Left lobe of liver (tissue), 2 donors: ENCODE measurements around the gene YWHAB. TPM values are rescaled to one million over a fixed set of nuclear protein-coding genes. Genes with fewer than 3 reads are reported as not detected.
A peak's percentile ranks its signal among the peaks of the same experiment; 100 is the strongest.

Experiments used
- ATAC-seq: fragments of 200-7000 bp; cut with Tn5 transposase; one replicate; pipeline ENCODE4 v1.9.1; 2020; ENCODE audit warnings: mild to moderate bottlenecking, moderate library complexity
- DNase-seq: peaks from one replicate; pipeline ENCODE4 v3.0.0-alpha.2; 2020; ENCODE audit warnings: low spot score
- total RNA-seq: library from RNA; stranded (reverse); gene quantifications from one replicate; pipeline ENCODE4 v1.2.1, GENCODE V29; 2021
- donor health status: DM: no; HTN: no; CAD: no; lungs with moderate emphysema.
- donor health status: DM: no; HTN: yes; CAD: no.

Gene YWHAB
- total RNA-seq, 1 donor from 2014 or later, result 52.5 TPM

GRCh38 chr20:44911264-44911921, 25.9 kb downstream of the YWHAB start:
- DNase-seq (peak; percentile 83), ATAC-seq (peak; percentile 87)

- no peak for ATAC-seq
- no peak for DNase-seq
Measured at GRCh38 chr20:44912189-44912588, 26.7 kb downstream of the YWHAB start.

- ATAC-seq (no peak), DNase-seq (no peak)
Measured at GRCh38 chr20:44914924-44915323, 29.4 kb downstream of the YWHAB start.

- peak; percentile 33 for DNase-seq
- no peak for ATAC-seq
Measured at GRCh38 chr20:44916586-44916985, 31.1 kb downstream of the YWHAB start.

GRCh38 chr20:44917399-44917798, 31.9 kb downstream of the YWHAB start:
- DNase-seq (no peak), ATAC-seq (no peak)

GRCh38 chr20:44918342-44918741, 32.8 kb downstream of the YWHAB start:
- DNase-seq (no peak), ATAC-seq (no peak)

GRCh38 chr20:44918761-44919160, 33.3 kb downstream of the YWHAB start:
- peak; percentile 39 for DNase-seq
- no peak for ATAC-seq

- ATAC-seq (no peak), DNase-seq (no peak)
Measured at GRCh38 chr20:44921447-44921846, 35.9 kb downstream of the YWHAB start.

GRCh38 chr20:44924541-44924940, 39.0 kb downstream of the YWHAB start:
- no peak for DNase-seq

GRCh38 chr20:44928595-44928994, 43.1 kb downstream of the YWHAB start:
- no peak for ATAC-seq
- no peak for DNase-seq

More at GRCh38 chr20:44924541-44924940, 39.0 kb downstream of the YWHAB start:
- no peak for ATAC-seq

GRCh38 chr20:44930517-44931168, 45.1 kb downstream of the YWHAB start:
- no peak for ATAC-seq
- DNase-seq, result no peak

GRCh38 chr20:44931911-44932310, 46.4 kb downstream of the YWHAB start:
- DNase-seq, result no peak
- ATAC-seq, result no peak

GRCh38 chr20:44932916-44933315, 47.4 kb downstream of the YWHAB start:
- DNase-seq, result no peak
- ATAC-seq, result no peak

GRCh38 chr20:44936510-44936909, 51.0 kb downstream of the YWHAB start:
- no peak for ATAC-seq
- no peak for DNase-seq

- ATAC-seq, result no peak
Measured at GRCh38 chr20:44938637-44939036, 53.1 kb downstream of the YWHAB start.

GRCh38 chr20:44941120-44941691, 55.7 kb downstream of the YWHAB start:
- ATAC-seq (no peak), DNase-seq (no peak)

More at GRCh38 chr20:44938637-44939036, 53.1 kb downstream of the YWHAB start:
- DNase-seq, result no peak

- ATAC-seq (no peak), DNase-seq (no peak)
Measured at GRCh38 chr20:44942264-44942973, 56.9 kb downstream of the YWHAB start.

GRCh38 chr20:44943828-44944227, 58.3 kb downstream of the YWHAB start:
- no peak for DNase-seq
- ATAC-seq, result no peak

- ATAC-seq, result no peak
Measured at GRCh38 chr20:44945261-44945660, 59.8 kb downstream of the YWHAB start.

GRCh38 chr20:44946271-44946852, 60.9 kb downstream of the YWHAB start:
- peak; percentile 85 for ATAC-seq
- peak; percentile 68 for DNase-seq

More at GRCh38 chr20:44945261-44945660, 59.8 kb downstream of the YWHAB start:
- DNase-seq, result no peak

- ATAC-seq (no peak), DNase-seq (no peak)
Measured at GRCh38 chr20:44948107-44948506, 62.6 kb downstream of the YWHAB start.
